IPS DF 19.7 (cell line): ENCODE measurements around the gene TACO1.

ENCODE experiments used
- DNase-seq: peaks from one replicate; pipeline ENCODE4 v3.0.0-alpha.2; 2013; ENCODE audit warnings: low read depth, low spot score

Gene TACO1

GRCh38 chr17:63639125-63639524, 38.4 kb downstream of the TACO1 start:
- no peak for DNase-seq

GRCh38 chr17:63640038-63640437, 39.3 kb downstream of the TACO1 start:
- DNase-seq = no peak

GRCh38 chr17:63641692-63642448, 41.2 kb downstream of the TACO1 start:
- no peak for DNase-seq

GRCh38 chr17:63644846-63645245, 44.2 kb downstream of the TACO1 start:
- DNase-seq = no peak

GRCh38 chr17:63645775-63646487, 45.2 kb downstream of the TACO1 start:
- DNase-seq = no peak

- DNase-seq = no peak
Measured at GRCh38 chr17:63646488-63646806, 45.8 kb downstream of the TACO1 start.

- DNase-seq = no peak
Measured at GRCh38 chr17:63647065-63647725, 46.5 kb downstream of the TACO1 start.

- no peak for DNase-seq
Measured at GRCh38 chr17:63647936-63648335, 47.2 kb downstream of the TACO1 start.

- no peak for DNase-seq
Measured at GRCh38 chr17:63649813-63650212, 49.1 kb downstream of the TACO1 start.

- no peak for DNase-seq
Measured at GRCh38 chr17:63652106-63652505, 51.4 kb downstream of the TACO1 start.

GRCh38 chr17:63653050-63653449, 52.4 kb downstream of the TACO1 start:
- no peak for DNase-seq

- no peak for DNase-seq
Measured at GRCh38 chr17:63657786-63658185, 57.1 kb downstream of the TACO1 start.
